B cell (primary cell): ENCODE results near the gene SDCCAG8. TPM values are rescaled to one million over a fixed set of nuclear protein-coding genes. Genes with fewer than 3 reads are reported as not detected.
"Not testable (repeated sequence)": the region's sequence is repeated elsewhere in the genome, so short reads cannot be mapped to it uniquely, and the experiment has no call there.

Source experiments
- ATAC-seq: fragments of 200-7000 bp; cut with Tn5 transposase; one replicate; pipeline ENCODE4 v1.10.0; 2021; ENCODE audit warnings: low read depth, mild to moderate bottlenecking, moderate number of reproducible peaks, moderate library complexity
- CTCF ChIA-PET: fragments of 350-600 bp; sonication (Branson Sonifier 250); formaldehyde crosslinking; loops from one replicate; lab custom pipeline; 2021; ENCODE audit warnings: antibody characterized with exemption, inconsistent platforms; lab: Charles Lee
- POLR2A ChIA-PET: fragments of 350-600 bp; sonication (Branson Sonifier 250); formaldehyde crosslinking; loops from one replicate; lab custom pipeline; 2021; ENCODE audit warnings: antibody characterized with exemption; lab: Charles Lee
- DNase-seq: peaks from one replicate; pipeline ENCODE4 v3.0.0; 2013
- H2AFZ ChIP-seq: 2 replicates; pipeline ENCODE4 v1.6.1; 2012; ENCODE audit warnings: mild to moderate bottlenecking, low read depth, low read length; ENCODE audit not compliant: insufficient read depth, poor library complexity, severe bottlenecking
- H3K27ac ChIP-seq, 2 donors: 1 replicate in 1 of 2; 2 replicates in 1 of 2; pipeline ENCODE4 v1.5.1; 2012 to 2013; ENCODE audit warnings: low read length in 2 of 2, mild to moderate bottlenecking in 2 of 2, moderate library complexity in 1 of 2
- H3K27me3 ChIP-seq, 4 experiments: fragments of 200-600 bp in 1 of 4; sonication (generic) in 1 of 4; replicated peaks in 1 of 4; 1 replicate in 2 of 4; 2 replicates in 2 of 4; pipeline versions ENCODE4 v1.6.1 to v1.7.0; 2013 to 2016; ENCODE audit warnings: low read length in 3 of 4, mild to moderate bottlenecking in 2 of 4, mixed read lengths in 1 of 4, moderate library complexity in 1 of 4; ENCODE audit not compliant: insufficient read depth in 4 of 4, control insufficient read depth in 3 of 4; ENCODE audit errors: control extremely low read depth in 1 of 4
- H3K36me3 ChIP-seq, 2 experiments: replicated peaks in 1 of 2; 1 replicate in 1 of 2; 2 replicates in 1 of 2; pipeline versions ENCODE4 v1.6.1 to v1.7.1; 2013; ENCODE audit warnings: low read length in 1 of 2; ENCODE audit not compliant: insufficient read depth in 2 of 2, control insufficient read depth in 1 of 2; ENCODE audit errors: control extremely low read depth in 1 of 2, extremely low read depth in 1 of 2
- H3K4me1 ChIP-seq, 2 donors: fragments of 200-600 bp in 1 of 2; sonication (generic) in 1 of 2; 1 replicate in 1 of 2; 2 replicates in 1 of 2; pipeline versions ENCODE4 v1.5.1 to v1.6.1; 2013 to 2017; ENCODE audit warnings: low read length in 2 of 2; ENCODE audit not compliant: control insufficient read depth in 2 of 2, insufficient read depth in 2 of 2
- H3K4me2 ChIP-seq: replicated peaks from 2 replicates; pipeline ENCODE3; 2012; ENCODE audit warnings: mild to moderate bottlenecking, low read depth, low read length; ENCODE audit not compliant: poor library complexity, severe bottlenecking
- H3K4me3 ChIP-seq, 5 experiments: fragments of 200-600 bp in 1 of 5; sonication (generic) in 1 of 5; 1 replicate in 3 of 5; 2 replicates in 2 of 5; pipeline versions ENCODE4 v1.5.1 to v1.7.0; 2011 to 2016; ENCODE audit warnings: low read length in 4 of 5, mild to moderate bottlenecking in 4 of 5, low read depth in 2 of 5, control low read depth in 1 of 5, moderate library complexity in 1 of 5; ENCODE audit not compliant: insufficient read depth in 1 of 5; ENCODE audit errors: control extremely low read depth in 1 of 5, extremely low read depth in 1 of 5
- H3K79me2 ChIP-seq: fragments of 200-600 bp; sonication (generic); one replicate; pipeline ENCODE4 v1.6.0; 2016; ENCODE audit warnings: low read length; ENCODE audit not compliant: control insufficient read depth, insufficient read depth
- H3K9ac ChIP-seq: fragments of 200-600 bp; sonication (generic); 2 replicates; pipeline ENCODE4 v1.6.1; 2017; ENCODE audit warnings: mild to moderate bottlenecking, low read length, moderate library complexity
- H3K9me3 ChIP-seq, 3 donors: one replicate each; pipeline versions ENCODE4 v1.6.1 to v1.7.1; 2013; ENCODE audit warnings: low read length in 2 of 3; ENCODE audit not compliant: control insufficient read depth in 2 of 3, insufficient read depth in 1 of 3; ENCODE audit errors: control extremely low read depth in 1 of 3
- H4K20me1 ChIP-seq: 2 replicates; pipeline ENCODE4 v1.6.0; 2012; ENCODE audit warnings: mild to moderate bottlenecking, low read length; ENCODE audit not compliant: insufficient read depth, control insufficient read depth, poor library complexity, severe bottlenecking
- H3K27ac Mint-ChIP-seq: one replicate; pipeline ENCODE4 v1.8.0; 2021; ENCODE audit warnings: mixed read lengths
- H3K27me3 Mint-ChIP-seq: one replicate; pipeline ENCODE4 v1.8.0; 2021; ENCODE audit warnings: mixed read lengths
- H3K4me1 Mint-ChIP-seq: one replicate; pipeline ENCODE4 v1.8.0; 2021; ENCODE audit warnings: mixed read lengths
- H3K4me3 Mint-ChIP-seq: one replicate; pipeline ENCODE4 v1.8.0; 2021; ENCODE audit warnings: mixed read lengths
- H3K9me3 Mint-ChIP-seq: one replicate; pipeline ENCODE4 v1.8.0; 2022; ENCODE audit warnings: mixed read lengths; ENCODE audit not compliant: insufficient read depth
- CTCF ChIP-seq: fragments of 200-600 bp; IDR thresholded peaks from one replicate; pipeline ENCODE4 v1.8.0; 2022; ENCODE audit warnings: antibody characterized with exemption, mild to moderate bottlenecking
- EZH2 ChIP-seq: IDR thresholded peaks from 2 replicates; pipeline ENCODE4 v1.6.1; 2012; ENCODE audit warnings: borderline replicate concordance, low read depth, mild to moderate bottlenecking, moderate library complexity, low read length; ENCODE audit not compliant: insufficient read depth, poor library complexity, severe bottlenecking
- WGBS: methylation state at CpG from one replicate; pipeline ENCODE4 v1.1.5; 2013; ENCODE audit warnings: missing lambda C conversion rate; ENCODE audit not compliant: insufficient coverage; 5-methylcytosine and 5-hydroxymethylcytosine counted together
- intact Hi-C: fragments of 100-400 bp; cut with micrococcal nuclease; formaldehyde crosslinking; loops from one replicate; pipeline ENCODE4 v1.10.0; 2022
- polyA plus RNA-seq: library from polyadenylated mRNA; depleted of rRNA; stranded (reverse); fragments of >200 nt; gene quantifications from 2 replicates; pipeline ENCODE4 v1.2.3, GENCODE V29; 2012
- total RNA-seq, 2 donors: library from RNA; stranded (reverse); fragments of 120-200 nt in 1 of 2; gene quantifications; 1 replicate in 1 of 2; 2 replicates in 1 of 2; pipeline versions ENCODE4 v1.2.3 to v1.2.4, GENCODE V29; 2013 to 2022

Gene SDCCAG8
- total and polyA plus RNA-seq, 2 donors (not counting 1 experiment from before 2014, with no cell fraction given) = 37.1 to 60.7 TPM

- no peak overlapping the region for H3K4me3 Mint-ChIP-seq
- POLR2A ChIA-PET = no interaction called here
- TF ChIP-seq EZH2 = no peak
- no peak for TF ChIP-seq CTCF
Observed at GRCh38 chr1:243213045-243213787, 42.6 kb upstream of the SDCCAG8 start.

GRCh38 chr1:243215276-243215875 lies 40.5 kb upstream of the SDCCAG8 start:
- H3K9me3 Mint-ChIP-seq, H3K4me2 ChIP-seq, H3K9me3 ChIP-seq, intact Hi-C loops, H4K20me1 ChIP-seq, H3K4me1 ChIP-seq, H3K27ac ChIP-seq, ATAC-seq, H2AFZ ChIP-seq, H3K4me3 Mint-ChIP-seq, H3K4me3 ChIP-seq, POLR2A ChIA-PET, H3K9ac ChIP-seq, DNase-seq, H3K27ac Mint-ChIP-seq, CTCF ChIA-PET, H3K27me3 ChIP-seq, H3K27me3 Mint-ChIP-seq: not testable (repeated sequence)
- WGBS = 88% methylated on average over 5 of the region's 12 CpGs
- H3K4me1 Mint-ChIP-seq = peaks cover 11% of the 10 kb centered on the region
- Histone ChIP-seq H3K36me3 (peaks cover 8 to 14% of the 10 kb centered on the region in 2 experiments), H3K79me2 (peaks cover 12% of the 10 kb centered on the region)

More at GRCh38 chr1:243213045-243213787, 42.6 kb upstream of the SDCCAG8 start:
- Histone ChIP-seq H3K36me3 (peaks cover under 1 to 3% of the 10 kb centered on the region in 2 experiments), H3K27ac (no peak overlapping the region), H3K79me2 (peaks cover 3% of the 10 kb centered on the region), H4K20me1 (no peaks in the 10 kb centered on the region), H3K9ac (no peak overlapping the region), H3K4me2 (no peak overlapping the region), H3K4me3 (no peak overlapping the region), H2AFZ (no peak overlapping the region), H3K27me3 (no peaks in the 10 kb centered on the region), H3K4me1 (no peaks in the 10 kb centered on the region), H3K9me3 (no peaks in the 10 kb centered on the region)
- Mint-ChIP-seq H3K9me3 (peaks cover 3% of the 10 kb centered on the region), H3K27me3 (no peaks in the 10 kb centered on the region), H3K27ac (no peak overlapping the region), H3K4me1 (peaks cover 7% of the 10 kb centered on the region)
- 100% methylated on average over 1 of the region's 4 CpGs for WGBS
- ATAC-seq (no peak), DNase-seq (no peak)
- CTCF ChIA-PET = no interaction called here
- intact Hi-C loops = no loop called here
